ENCODE results near the gene UPK2. TPM values are rescaled to one million over a fixed set of nuclear protein-coding genes. Genes with fewer than 3 reads are reported as not detected.

The UPK2 gene
- total RNA-seq, 1 experiment from 2014 or later: not detected

Other genes with a start within 250 kb of the UPK2 start
- gene DDX6, start 165.1 kb upstream of the UPK2 start, total RNA-seq (2014; rRNA removed; shearing (Covaris generic); ENCODE audit: low replicate concordance): 26.7 and 37.1 TPM in 2 replicates
- not detected in 2 replicates for gene CXCR5, start 72.4 kb upstream of the UPK2 start, total RNA-seq (2014; rRNA removed; shearing (Covaris generic); ENCODE audit: low replicate concordance)
- 3.4 and 3.9 TPM in 2 replicates for gene BCL9L, start 30.4 kb upstream of the UPK2 start, total RNA-seq (2014; rRNA removed; shearing (Covaris generic); ENCODE audit: low replicate concordance)
- gene FOXR1, start 15.5 kb downstream of the UPK2 start, total RNA-seq (2014; rRNA removed; shearing (Covaris generic); ENCODE audit: low replicate concordance): not detected in 2 replicates
- 2.8 and 6.6 TPM in 2 replicates for gene CENATAC, start 41.8 kb downstream of the UPK2 start, total RNA-seq (2014; rRNA removed; shearing (Covaris generic); ENCODE audit: low replicate concordance)
- 1,530 and 1,545 TPM in 2 replicates for gene RPS25, start 62.0 kb downstream of the UPK2 start, total RNA-seq (2014; rRNA removed; shearing (Covaris generic); ENCODE audit: low replicate concordance)
- gene TRAPPC4, start 62.5 kb downstream of the UPK2 start, total RNA-seq (2014; rRNA removed; shearing (Covaris generic); ENCODE audit: low replicate concordance): 77.2 and 80.8 TPM in 2 replicates
- 18.5 and 28.3 TPM in 2 replicates for gene SLC37A4, start 74.6 kb downstream of the UPK2 start, total RNA-seq (2014; rRNA removed; shearing (Covaris generic); ENCODE audit: low replicate concordance)
- gene HYOU1, start 100.9 kb downstream of the UPK2 start, total RNA-seq (2014; rRNA removed; shearing (Covaris generic); ENCODE audit: low replicate concordance): 74.1 and 92.8 TPM in 2 replicates
- 11.1 and 11.6 TPM in 2 replicates for gene VPS11, start 111.5 kb downstream of the UPK2 start, total RNA-seq (2014; rRNA removed; shearing (Covaris generic); ENCODE audit: low replicate concordance)
- gene HMBS, start 128.6 kb downstream of the UPK2 start, total RNA-seq (2014; rRNA removed; shearing (Covaris generic); ENCODE audit: low replicate concordance): 56.3 and 66.6 TPM in 2 replicates
- gene DPAGT1, start 145.6 kb downstream of the UPK2 start, total RNA-seq (2014; rRNA removed; shearing (Covaris generic); ENCODE audit: low replicate concordance): 13.1 and 24.2 TPM in 2 replicates
- 2.5 and 3.2 TPM in 2 replicates for gene C2CD2L, start 151.0 kb downstream of the UPK2 start, total RNA-seq (2014; rRNA removed; shearing (Covaris generic); ENCODE audit: low replicate concordance)
- 7.7 and 11.0 TPM in 2 replicates for gene HINFP, start 165.3 kb downstream of the UPK2 start, total RNA-seq (2014; rRNA removed; shearing (Covaris generic); ENCODE audit: low replicate concordance)
- not detected in 2 replicates for gene ABCG4, start 192.8 kb downstream of the UPK2 start, total RNA-seq (2014; rRNA removed; shearing (Covaris generic); ENCODE audit: low replicate concordance)
- gene NLRX1, start 212.4 kb downstream of the UPK2 start, total RNA-seq (2014; rRNA removed; shearing (Covaris generic); ENCODE audit: low replicate concordance): 35.8 and 43.3 TPM in 2 replicates
- 0.61 and 0.95 TPM in 2 replicates for gene NHERF4, start 229.2 kb downstream of the UPK2 start, total RNA-seq (2014; rRNA removed; shearing (Covaris generic); ENCODE audit: low replicate concordance)